ENCODE measurements around the gene TEX52. TPM values are rescaled to one million over a fixed set of nuclear protein-coding genes. Genes with fewer than 3 reads are reported as not detected.
A peak's percentile ranks its signal among the peaks of the same experiment; 100 is the strongest.

The TEX52 gene
- total and polyA plus RNA-seq, 12 donors, result not detected

DNA sequence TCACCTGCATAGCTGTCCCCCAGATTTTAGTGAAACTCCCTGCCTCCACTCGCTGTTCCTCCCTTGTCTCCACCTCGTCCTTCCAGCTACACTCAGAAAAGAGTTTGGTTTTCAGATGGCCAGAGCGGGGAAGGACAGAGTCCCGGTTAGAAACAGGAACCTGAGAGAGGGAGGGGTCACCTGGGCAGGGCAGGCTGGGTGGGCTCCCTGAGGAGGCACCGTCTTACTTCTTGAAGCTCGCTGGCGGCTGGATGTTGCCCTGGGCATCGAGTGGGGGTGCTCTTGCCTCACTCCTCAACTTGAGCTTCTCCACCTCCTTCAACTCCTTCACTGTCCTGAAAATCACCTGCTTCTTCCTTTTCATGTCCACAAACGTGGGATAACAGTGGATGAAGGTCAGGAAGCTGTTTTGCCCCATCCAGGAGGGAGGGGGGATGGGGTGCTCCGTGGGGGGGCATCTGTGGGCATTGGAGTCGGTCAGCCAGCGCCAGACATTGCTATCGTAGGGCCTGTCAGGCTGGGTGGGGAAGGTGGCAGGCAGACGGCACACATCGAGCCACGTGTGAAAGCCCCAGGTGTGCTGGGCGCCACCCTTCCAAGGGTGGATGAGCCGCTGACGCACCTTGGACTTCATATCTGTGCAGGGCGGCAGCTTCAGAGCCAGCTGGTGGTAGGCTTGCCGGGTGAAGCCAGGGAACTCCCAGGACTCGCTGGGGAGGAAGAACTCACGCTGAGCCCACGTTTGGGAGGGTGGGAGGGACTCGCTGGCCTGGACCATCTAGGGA, 2.0 kb downstream of the TEX52 start:
- no peak overlapping the region for H3K27ac ChIP-seq
- H3K4me3 ChIP-seq, result no peak overlapping the region
- ATAC-seq, result no peak
- TF ChIP-seq, protein P1, sequence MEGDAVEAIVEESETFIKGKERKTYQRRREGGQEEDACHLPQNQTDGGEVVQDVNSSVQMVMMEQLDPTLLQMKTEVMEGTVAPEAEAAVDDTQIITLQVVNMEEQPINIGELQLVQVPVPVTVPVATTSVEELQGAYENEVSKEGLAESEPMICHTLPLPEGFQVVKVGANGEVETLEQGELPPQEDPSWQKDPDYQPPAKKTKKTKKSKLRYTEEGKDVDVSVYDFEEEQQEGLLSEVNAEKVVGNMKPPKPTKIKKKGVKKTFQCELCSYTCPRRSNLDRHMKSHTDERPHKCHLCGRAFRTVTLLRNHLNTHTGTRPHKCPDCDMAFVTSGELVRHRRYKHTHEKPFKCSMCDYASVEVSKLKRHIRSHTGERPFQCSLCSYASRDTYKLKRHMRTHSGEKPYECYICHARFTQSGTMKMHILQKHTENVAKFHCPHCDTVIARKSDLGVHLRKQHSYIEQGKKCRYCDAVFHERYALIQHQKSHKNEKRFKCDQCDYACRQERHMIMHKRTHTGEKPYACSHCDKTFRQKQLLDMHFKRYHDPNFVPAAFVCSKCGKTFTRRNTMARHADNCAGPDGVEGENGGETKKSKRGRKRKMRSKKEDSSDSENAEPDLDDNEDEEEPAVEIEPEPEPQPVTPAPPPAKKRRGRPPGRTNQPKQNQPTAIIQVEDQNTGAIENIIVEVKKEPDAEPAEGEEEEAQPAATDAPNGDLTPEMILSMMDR (IDR thresholded peaks at IDR 0.05), result no peak
- 93% methylated on average over 25 of the region's 25 CpGs for WGBS, 2 donors
- peaks cover 0 to 25% (median 0%) of the 10 kb centered on the region in 9 donors for H3K36me3 ChIP-seq
- H3K4me1 ChIP-seq, result peaks cover 0 to 5% (median 0%) of the 10 kb centered on the region in 9 donors
- no peak for DNase-seq
- no peaks in the 10 kb centered on the region for H3K27me3 ChIP-seq
- intact Hi-C loops (cut with DNase I), result loop anchor here in 8 of 10 donors (5.0 to 10.0 kb wide), 3 partner anchors 90 to 180 kb away; no protein-coding TSS in a partner anchor
- no peaks in the 10 kb centered on the region for H3K9me3 ChIP-seq

- H3K27ac ChIP-seq, result no peak overlapping the region
- H3K9me3 ChIP-seq, result no peaks in the 10 kb centered on the region
- TF ChIP-seq, protein P1 (IDR thresholded peaks at IDR 0.05), result peak; percentile 77 to 89 (median 87)
- intact Hi-C loops (cut with DNase I), result loop anchor here in 8 of 10 donors (5.0 to 10.0 kb wide), 3 partner anchors 91 to 181 kb away; no protein-coding TSS in a partner anchor
- peaks cover 0 to 13% (median 0%) of the 10 kb centered on the region in 9 donors for H3K36me3 ChIP-seq
- peak; percentile 85 for DNase-seq
- H3K4me1 ChIP-seq, result peaks cover 0 to 5% (median 0%) of the 10 kb centered on the region in 9 donors
- no peaks in the 10 kb centered on the region for H3K27me3 ChIP-seq
- ATAC-seq, result peak; percentile 77 to 94 (median 90)
- 16 to 18% methylated on average over 11 of the region's 11 CpGs for WGBS, 2 donors
- H3K4me3 ChIP-seq, result no peak overlapping the region
These were observed 3.2 kb downstream of the TEX52 start for GRCh38 chr12:2853626-2854025.

DNA sequence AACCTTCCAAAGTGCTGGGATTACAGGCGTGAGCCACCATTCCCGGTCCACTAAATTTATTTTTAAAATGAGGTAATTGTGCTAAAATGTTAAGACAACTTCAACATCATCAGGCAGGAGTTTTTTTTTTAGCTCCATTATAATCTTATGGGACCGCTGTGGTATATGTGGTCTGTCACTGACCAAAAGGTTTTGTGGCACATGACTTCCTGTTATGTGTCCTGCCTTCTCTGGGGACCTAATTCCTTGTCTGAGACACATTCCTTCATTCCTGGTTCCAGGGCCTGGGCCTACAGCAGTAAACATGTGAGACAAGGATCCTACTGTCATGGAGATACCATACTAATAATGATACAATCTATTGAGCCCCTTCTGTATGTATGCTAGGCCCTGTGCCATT, 4.9 kb downstream of the TEX52 start:
- H3K36me3 ChIP-seq, result peaks cover 0 to 10% (median 0%) of the 10 kb centered on the region in 9 donors
- no peaks in the 10 kb centered on the region for H3K27me3 ChIP-seq
- intact Hi-C loops (cut with DNase I), result loop anchor here in 8 of 10 donors (5.0 to 10.0 kb wide), 3 partner anchors 93 to 183 kb away; no protein-coding TSS in a partner anchor
- no peak for ATAC-seq
- no peak overlapping the region for H3K27ac ChIP-seq
- WGBS, 2 donors, result 86 to 89% methylated on average over 3 of the region's 3 CpGs
- DNase-seq, result no peak
- TF ChIP-seq, protein P1 (IDR thresholded peaks at IDR 0.05), result no peak
- H3K9me3 ChIP-seq, result no peaks in the 10 kb centered on the region
- H3K4me1 ChIP-seq, result peaks cover 0 to 5% (median 0%) of the 10 kb centered on the region in 9 donors
- no peak overlapping the region for H3K4me3 ChIP-seq

GRCh38 chr12:2845280-2845679, 11.6 kb downstream of the TEX52 start:
- TF ChIP-seq, protein P1 (IDR thresholded peaks at IDR 0.05), result no peak
- 36 to 52% methylated on average over 6 of the region's 6 CpGs for whole genome bisulfite sequencing, 2 donors
- Histone ChIP-seq H3K9me3 (no peaks in the 10 kb centered on the region), H3K4me1 (peaks cover 0 to 15% (median 0%) of the 10 kb centered on the region in 9 donors), H3K27me3 (no peaks in the 10 kb centered on the region), H3K27ac (peak overlapping the region in 5 of 10 donors; percentile 19 to 63 (median 36)), H3K4me3 (no peak overlapping the region), H3K36me3 (peaks cover 0 to 23% (median 0%) of the 10 kb centered on the region in 9 donors)
- intact Hi-C loops (cut with DNase I), result loop anchor here in 1 of 10 donors (5.0 kb wide), 1 partner anchor 192 kb away; no protein-coding TSS in a partner anchor
- peak; percentile 28 to 50 for DNase-seq
- peak; percentile 18 to 87 (median 70) for ATAC-seq

Data from heart right ventricle (tissue), 16 donors.